HCT116 (cell line): ENCODE measurements around the gene SRSF11. TPM values are rescaled to one million over a fixed set of nuclear protein-coding genes. Genes with fewer than 3 reads are reported as not detected.

Source experiments
- ATAC-seq: fragments of 200-7000 bp; cut with Tn5 transposase; 2 replicates; pipeline ENCODE4 v1.9.1; 2020; ENCODE audit warnings: mild to moderate bottlenecking, moderate library complexity
- BruUV-seq: library from RNA; stranded (reverse); fragments of 400-500 nt; replicated peaks from 2 replicates; lab custom pipeline; 2021; lab: Mats Ljungman, UMichigan
- CTCF ChIA-PET: fragments of 300-600 bp; sonication (Branson Sonifier 250); formaldehyde crosslinking; loops from one replicate; lab custom pipeline; 2021; ENCODE audit warnings: antibody characterized with exemption; lab: Charles Lee
- POLR2A ChIA-PET: fragments of 300-600, 350-600 bp; sonication (Branson Sonifier 250); formaldehyde crosslinking; loops from one replicate; lab custom pipeline; 2021; ENCODE audit warnings: antibody characterized with exemption; lab: Charles Lee
- RAD21 ChIA-PET, 2 experiments: fragments of 300-600 bp; sonication (Branson Sonifier 250); formaldehyde crosslinking; loops; one replicate each; lab custom pipeline; 2023; ENCODE audit warnings: low total read pairs in 2 of 2; ENCODE audit not compliant: uncharacterized antibody in 2 of 2, unreplicated experiment in 2 of 2, low non-redundant PET in 1 of 2; lab: Charles Lee
- DNase-seq: peaks from one replicate; pipeline ENCODE4 v3.0.0-alpha.2; 2010; ENCODE audit warnings: low read depth, low spot score
- H2AFZ ChIP-seq: fragments of 200-600 bp; shearing (Covaris generic), sonication (generic); 2 replicates; pipeline ENCODE4 v1.6.1; 2017; ENCODE audit warnings: low read depth, mixed run types, mixed read lengths, antibody characterized with exemption, low read length; ENCODE audit not compliant: poor library complexity, severe bottlenecking
- H3K27ac ChIP-seq: 2 replicates; pipeline ENCODE4 v1.5.1; 2012; ENCODE audit warnings: low read depth, low read length
- H3K27me3 ChIP-seq: fragments of 200-600 bp; sonication (generic); 2 replicates; pipeline ENCODE4 v1.6.1; 2016; ENCODE audit warnings: mixed run types, low read length, mixed read lengths; ENCODE audit not compliant: insufficient read depth
- H3K36me3 ChIP-seq, 2 experiments: fragments of 200-500 bp in 1 of 2; fragments of 200-600 bp in 1 of 2; sonication (Bioruptor generic) in 1 of 2; sonication (generic) in 1 of 2; 2 replicates each; pipeline versions ENCODE4 v1.5.1 to v1.6.1; 2014 to 2016; ENCODE audit warnings: low read length in 2 of 2, inconsistent platforms in 1 of 2, mixed read lengths in 1 of 2, mixed run types in 1 of 2; ENCODE audit not compliant: insufficient read depth in 2 of 2, control insufficient read depth in 1 of 2
- H3K4me1 ChIP-seq, 2 experiments: fragments of 200-600 bp in 1 of 2; sonication (generic) in 1 of 2; 2 replicates each; pipeline versions ENCODE4 v1.5.1 to v1.6.1; 2012 to 2017; ENCODE audit warnings: low read length in 2 of 2, inconsistent platforms in 1 of 2, mild to moderate bottlenecking in 1 of 2, mixed read lengths in 1 of 2, mixed run types in 1 of 2, moderate library complexity in 1 of 2; ENCODE audit not compliant: insufficient read depth in 2 of 2, control insufficient read depth in 1 of 2
- H3K4me2 ChIP-seq: fragments of 200-600 bp; sonication (generic); 2 replicates; pipeline ENCODE4 v1.6.1; 2017; ENCODE audit warnings: mixed run types, low read length, mixed read lengths
- H3K4me3 ChIP-seq, 2 experiments: fragments of 200-600 bp in 1 of 2; sonication (generic) in 1 of 2; replicated peaks in 1 of 2; 2 replicates each; pipeline ENCODE4 v1.5.1; 2011 to 2016; ENCODE audit warnings: low read length in 2 of 2, control low read depth in 1 of 2, low read depth in 1 of 2, mild to moderate bottlenecking in 1 of 2, mixed read lengths in 1 of 2, mixed run types in 1 of 2
- H3K79me2 ChIP-seq: fragments of 200-600 bp; sonication (generic); 2 replicates; pipeline ENCODE4 v1.6.1; 2017; ENCODE audit warnings: mild to moderate bottlenecking, mixed run types, low read length, moderate library complexity, mixed read lengths; ENCODE audit not compliant: insufficient read depth
- H3K9ac ChIP-seq: fragments of 200-600 bp; sonication (generic); 2 replicates; pipeline ENCODE4 v1.6.1; 2016; ENCODE audit warnings: low read length, mixed read lengths
- H3K9me2 ChIP-seq: fragments of 200-600 bp; sonication (generic), shearing (Covaris generic); 2 replicates; pipeline ENCODE4 v1.6.1; 2017; ENCODE audit warnings: mixed run types, mild to moderate bottlenecking, moderate library complexity; ENCODE audit not compliant: insufficient read depth
- H3K9me3 ChIP-seq, 2 experiments: fragments of 200-500 bp in 1 of 2; fragments of 200-600 bp in 1 of 2; sonication (Bioruptor generic) in 1 of 2; sonication (generic) in 1 of 2; 2 replicates each; pipeline ENCODE4 v1.6.1; 2014 to 2017; ENCODE audit warnings: low read length in 2 of 2, mixed read lengths in 2 of 2, inconsistent platforms in 1 of 2, low read depth in 1 of 2, mild to moderate bottlenecking in 1 of 2, mixed run types in 1 of 2, moderate library complexity in 1 of 2; ENCODE audit not compliant: control insufficient read depth in 1 of 2, insufficient read depth in 1 of 2
- H4K20me1 ChIP-seq: fragments of 200-600 bp; sonication (generic), shearing (Covaris generic); 2 replicates; pipeline ENCODE4 v1.6.1; 2017; ENCODE audit warnings: mixed run types, mild to moderate bottlenecking, moderate library complexity; ENCODE audit not compliant: insufficient read depth
- CBX3 ChIP-seq: IDR thresholded peaks from 2 replicates; pipeline ENCODE4 v1.6.1; 2012; ENCODE audit warnings: low read depth
- CEBPB ChIP-seq: IDR thresholded peaks from 2 replicates; pipeline ENCODE4 v1.6.1; 2012; ENCODE audit warnings: low read depth
- EZH2 ChIP-seq: fragments of 200-600 bp; sonication (generic); IDR thresholded peaks from 2 replicates; pipeline ENCODE4 v1.6.1; 2017; ENCODE audit warnings: antibody characterized with exemption, mixed run types
- FOSL1 ChIP-seq: IDR thresholded peaks from 2 replicates; pipeline ENCODE4 v1.6.1; 2012; ENCODE audit warnings: low read depth
- JUND ChIP-seq: IDR thresholded peaks from 2 replicates; pipeline ENCODE4 v1.6.1; 2012
- POLR2AphosphoS5 ChIP-seq: IDR thresholded peaks from 2 replicates; pipeline ENCODE4 v1.6.1; 2011; ENCODE audit warnings: mild to moderate bottlenecking, low read depth, low read length, moderate library complexity
- RAD21 ChIP-seq: IDR thresholded peaks from 2 replicates; pipeline ENCODE4 v1.6.1; 2012; ENCODE audit warnings: low read depth, mild to moderate bottlenecking
- SP1 ChIP-seq: IDR thresholded peaks from 2 replicates; pipeline ENCODE4 v1.6.1; 2012; ENCODE audit warnings: low read depth
- SRF ChIP-seq: IDR thresholded peaks from 2 replicates; pipeline ENCODE4 v1.6.1; 2012; ENCODE audit warnings: low read depth
- TCF7L2 ChIP-seq: IDR thresholded peaks from 2 replicates; pipeline ENCODE4 v1.7.0; 2011; ENCODE audit warnings: borderline replicate concordance, inconsistent platforms; ENCODE audit not compliant: insufficient read depth, insufficient read length; ENCODE audit errors: extremely low read depth
- ZNF274 ChIP-seq: fragments of 200-500 bp; sonication (Bioruptor generic); IDR thresholded peaks from 2 replicates; pipeline ENCODE4 v1.6.1; 2014; ENCODE audit warnings: mild to moderate bottlenecking, low read depth, low read length, inconsistent platforms
- intact Hi-C: fragments of 100-400 bp; cut with micrococcal nuclease; formaldehyde crosslinking; loops from 2 replicates; pipeline ENCODE4 v1.10.0; 2022
- total RNA-seq: library from RNA; stranded (reverse); gene quantifications from one replicate; pipeline ENCODE4 v1.2.1, GENCODE V29; 2021; ENCODE audit not compliant: unreplicated experiment
- TF ChIP-seq, protein P1 (sequence below): IDR thresholded peaks from 2 replicates; pipeline ENCODE4 v1.6.1; 2011; ENCODE audit warnings: mild to moderate bottlenecking, low read length, moderate library complexity; ENCODE audit not compliant: insufficient replicate concordance; ENCODE audit errors: extremely low read depth
- TF ChIP-seq, protein P2 (sequence below): IDR thresholded peaks from 2 replicates; pipeline ENCODE4 v1.6.1; 2012
- TF ChIP-seq, protein P3 (sequence below): IDR thresholded peaks from 2 replicates; pipeline ENCODE4 v1.6.1; 2012
- TF ChIP-seq, protein P4 (sequence below): IDR thresholded peaks from 2 replicates; pipeline ENCODE4 v1.6.1; 2012; ENCODE audit warnings: low read depth
- TF ChIP-seq, protein P5 (sequence below), 3 experiments: fragments of 200-600 bp in 1 of 3; sonication (generic) in 1 of 3; IDR thresholded peaks in 2 of 3; conservative IDR thresholded peaks in 1 of 3; 2 replicates each; pipeline ENCODE4 v1.5.1; 2012 to 2017; ENCODE audit warnings: low read depth in 2 of 3, low read length in 2 of 3, antibody characterized with exemption in 1 of 3, borderline replicate concordance in 1 of 3, control low read depth in 1 of 3, mild to moderate bottlenecking in 1 of 3, mixed read lengths in 1 of 3, mixed run types in 1 of 3, moderate library complexity in 1 of 3; ENCODE audit not compliant: insufficient read depth in 1 of 3

Gene SRSF11
- total RNA-seq, 1 experiment from 2014 or later: 166 TPM

DNA sequence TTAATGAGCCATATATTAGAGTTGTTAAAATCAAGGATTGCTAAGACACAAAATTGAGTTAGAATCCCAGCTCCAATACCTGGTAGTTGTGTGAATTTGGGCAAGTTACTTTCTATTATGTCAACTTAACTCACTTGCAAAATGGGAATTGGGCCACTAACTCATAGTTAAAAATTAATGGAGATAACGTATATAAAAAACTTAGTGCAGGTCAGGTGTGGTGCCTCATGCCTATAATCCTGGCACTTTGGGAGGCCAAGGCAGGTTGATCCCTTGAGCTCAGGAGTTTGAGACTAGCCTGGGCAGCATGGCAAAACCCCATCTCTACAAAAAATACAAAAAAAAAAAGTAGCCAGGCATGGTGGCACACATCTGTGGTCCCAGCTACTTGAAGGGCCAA, 57.5 kb downstream of the SRSF11 start:
- H3K27ac ChIP-seq: no peak overlapping the region
- intact Hi-C loops: no loop called here
- no TSS peak for BruUV-seq
- H3K27me3 ChIP-seq: no peaks in the 10 kb centered on the region
- ChIA-PET CTCF (no interaction called here), POLR2A (no interaction called here), RAD21 (no interaction called here)
- DNase-seq (no peak), ATAC-seq (no peak)
- H3K79me2 ChIP-seq: peaks cover 14% of the 10 kb centered on the region; the same call in 1 of the 2 replicates
- no peak overlapping the region for H3K9ac ChIP-seq
- TF ChIP-seq, protein P1, sequence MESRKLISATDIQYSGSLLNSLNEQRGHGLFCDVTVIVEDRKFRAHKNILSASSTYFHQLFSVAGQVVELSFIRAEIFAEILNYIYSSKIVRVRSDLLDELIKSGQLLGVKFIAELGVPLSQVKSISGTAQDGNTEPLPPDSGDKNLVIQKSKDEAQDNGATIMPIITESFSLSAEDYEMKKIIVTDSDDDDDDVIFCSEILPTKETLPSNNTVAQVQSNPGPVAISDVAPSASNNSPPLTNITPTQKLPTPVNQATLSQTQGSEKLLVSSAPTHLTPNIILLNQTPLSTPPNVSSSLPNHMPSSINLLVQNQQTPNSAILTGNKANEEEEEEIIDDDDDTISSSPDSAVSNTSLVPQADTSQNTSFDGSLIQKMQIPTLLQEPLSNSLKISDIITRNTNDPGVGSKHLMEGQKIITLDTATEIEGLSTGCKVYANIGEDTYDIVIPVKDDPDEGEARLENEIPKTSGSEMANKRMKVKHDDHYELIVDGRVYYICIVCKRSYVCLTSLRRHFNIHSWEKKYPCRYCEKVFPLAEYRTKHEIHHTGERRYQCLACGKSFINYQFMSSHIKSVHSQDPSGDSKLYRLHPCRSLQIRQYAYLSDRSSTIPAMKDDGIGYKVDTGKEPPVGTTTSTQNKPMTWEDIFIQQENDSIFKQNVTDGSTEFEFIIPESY: no peak
- no peak for TF ChIP-seq JUND
- TF ChIP-seq POLR2AphosphoS5: no peak
- no peak for TF ChIP-seq CBX3
- TF ChIP-seq, protein P2, sequence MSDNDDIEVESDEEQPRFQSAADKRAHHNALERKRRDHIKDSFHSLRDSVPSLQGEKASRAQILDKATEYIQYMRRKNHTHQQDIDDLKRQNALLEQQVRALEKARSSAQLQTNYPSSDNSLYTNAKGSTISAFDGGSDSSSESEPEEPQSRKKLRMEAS: no peak
- no peak for TF ChIP-seq TCF7L2
- no peak for TF ChIP-seq EZH2
- TF ChIP-seq, protein P3, sequence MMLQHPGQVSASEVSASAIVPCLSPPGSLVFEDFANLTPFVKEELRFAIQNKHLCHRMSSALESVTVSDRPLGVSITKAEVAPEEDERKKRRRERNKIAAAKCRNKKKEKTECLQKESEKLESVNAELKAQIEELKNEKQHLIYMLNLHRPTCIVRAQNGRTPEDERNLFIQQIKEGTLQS: no peak
- TF ChIP-seq CEBPB: no peak
- no peak for TF ChIP-seq FOSL1
- TF ChIP-seq SP1: no peak
- TF ChIP-seq RAD21: no peak
- TF ChIP-seq ZNF274: no peak
- TF ChIP-seq, protein P4, sequence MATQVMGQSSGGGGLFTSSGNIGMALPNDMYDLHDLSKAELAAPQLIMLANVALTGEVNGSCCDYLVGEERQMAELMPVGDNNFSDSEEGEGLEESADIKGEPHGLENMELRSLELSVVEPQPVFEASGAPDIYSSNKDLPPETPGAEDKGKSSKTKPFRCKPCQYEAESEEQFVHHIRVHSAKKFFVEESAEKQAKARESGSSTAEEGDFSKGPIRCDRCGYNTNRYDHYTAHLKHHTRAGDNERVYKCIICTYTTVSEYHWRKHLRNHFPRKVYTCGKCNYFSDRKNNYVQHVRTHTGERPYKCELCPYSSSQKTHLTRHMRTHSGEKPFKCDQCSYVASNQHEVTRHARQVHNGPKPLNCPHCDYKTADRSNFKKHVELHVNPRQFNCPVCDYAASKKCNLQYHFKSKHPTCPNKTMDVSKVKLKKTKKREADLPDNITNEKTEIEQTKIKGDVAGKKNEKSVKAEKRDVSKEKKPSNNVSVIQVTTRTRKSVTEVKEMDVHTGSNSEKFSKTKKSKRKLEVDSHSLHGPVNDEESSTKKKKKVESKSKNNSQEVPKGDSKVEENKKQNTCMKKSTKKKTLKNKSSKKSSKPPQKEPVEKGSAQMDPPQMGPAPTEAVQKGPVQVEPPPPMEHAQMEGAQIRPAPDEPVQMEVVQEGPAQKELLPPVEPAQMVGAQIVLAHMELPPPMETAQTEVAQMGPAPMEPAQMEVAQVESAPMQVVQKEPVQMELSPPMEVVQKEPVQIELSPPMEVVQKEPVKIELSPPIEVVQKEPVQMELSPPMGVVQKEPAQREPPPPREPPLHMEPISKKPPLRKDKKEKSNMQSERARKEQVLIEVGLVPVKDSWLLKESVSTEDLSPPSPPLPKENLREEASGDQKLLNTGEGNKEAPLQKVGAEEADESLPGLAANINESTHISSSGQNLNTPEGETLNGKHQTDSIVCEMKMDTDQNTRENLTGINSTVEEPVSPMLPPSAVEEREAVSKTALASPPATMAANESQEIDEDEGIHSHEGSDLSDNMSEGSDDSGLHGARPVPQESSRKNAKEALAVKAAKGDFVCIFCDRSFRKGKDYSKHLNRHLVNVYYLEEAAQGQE: no peak
- TF ChIP-seq, protein P5, sequence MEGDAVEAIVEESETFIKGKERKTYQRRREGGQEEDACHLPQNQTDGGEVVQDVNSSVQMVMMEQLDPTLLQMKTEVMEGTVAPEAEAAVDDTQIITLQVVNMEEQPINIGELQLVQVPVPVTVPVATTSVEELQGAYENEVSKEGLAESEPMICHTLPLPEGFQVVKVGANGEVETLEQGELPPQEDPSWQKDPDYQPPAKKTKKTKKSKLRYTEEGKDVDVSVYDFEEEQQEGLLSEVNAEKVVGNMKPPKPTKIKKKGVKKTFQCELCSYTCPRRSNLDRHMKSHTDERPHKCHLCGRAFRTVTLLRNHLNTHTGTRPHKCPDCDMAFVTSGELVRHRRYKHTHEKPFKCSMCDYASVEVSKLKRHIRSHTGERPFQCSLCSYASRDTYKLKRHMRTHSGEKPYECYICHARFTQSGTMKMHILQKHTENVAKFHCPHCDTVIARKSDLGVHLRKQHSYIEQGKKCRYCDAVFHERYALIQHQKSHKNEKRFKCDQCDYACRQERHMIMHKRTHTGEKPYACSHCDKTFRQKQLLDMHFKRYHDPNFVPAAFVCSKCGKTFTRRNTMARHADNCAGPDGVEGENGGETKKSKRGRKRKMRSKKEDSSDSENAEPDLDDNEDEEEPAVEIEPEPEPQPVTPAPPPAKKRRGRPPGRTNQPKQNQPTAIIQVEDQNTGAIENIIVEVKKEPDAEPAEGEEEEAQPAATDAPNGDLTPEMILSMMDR (IDR thresholded peaks at IDR 0.05 in 2 of 3, conservative IDR thresholded peaks at IDR 0.05 in 1 of 3; ENCODE audit: borderline replicate concordance in 1 of 3, insufficient read depth in 1 of 3, low read depth in 2 of 3, low read length in 2 of 3): no peak
- TF ChIP-seq SRF: no peak
- no peaks in the 10 kb centered on the region for H3K9me3 ChIP-seq
- H3K9me2 ChIP-seq: no peaks in the 10 kb centered on the region
- H3K4me3 ChIP-seq: no peak overlapping the region
- H2AFZ ChIP-seq: no peak overlapping the region
- no peak overlapping the region for H3K4me2 ChIP-seq
- H4K20me1 ChIP-seq: 0 out of 2 replicates have a peak, but pooled peaks cover 3% of the 10 kb centered on the region
- H3K36me3 ChIP-seq: peaks cover 5 to 11% of the 10 kb centered on the region in 2 experiments; a peak in 3 of 4 replicates
- H3K4me1 ChIP-seq: peaks cover 0 to 4% of the 10 kb centered on the region in 2 experiments; a peak in 2 of 4 replicates
